ENCODE results near the gene TRAPPC10.

- TF ChIP-seq CTCF (conservative IDR thresholded peaks at IDR 0.05; ENCODE audit: low read length) (no peak), EZH2phosphoT487 (IDR thresholded peaks at IDR 0.05; ENCODE audit: borderline replicate concordance) (no peak)
Measured at GRCh38 chr21:43986544-43987451, 25.3 kb upstream of the TRAPPC10 start.
